ENCODE data around the gene ZBTB7C. TPM values are rescaled to one million over a fixed set of nuclear protein-coding genes. Genes with fewer than 3 reads are reported as not detected.
"Not testable (repeated sequence)": the region's sequence is repeated elsewhere in the genome, so short reads cannot be mapped to it uniquely, and the experiment has no call there.

ZBTB7C gene
- polyA plus RNA-seq, 6 donors from 2014 or later: not detected

GRCh38 chr18:48436907-48437306 lies 27.7 kb upstream of the ZBTB7C start:
- Mint-ChIP-seq H3K4me1 (no peaks in the 10 kb centered on the region), H3K27ac (no peak overlapping the region), H3K27me3 (peaks cover 37 to 53% (median 41%) of the 10 kb centered on the region in 3 donors), H3K9me3 (peaks cover 0 to 4% (median 0%) of the 10 kb centered on the region in 7 donors), H3K36me3 (no peaks in the 10 kb centered on the region), H3K4me3 (no peak overlapping the region)
- ATAC-seq (ENCODE audit: low read depth in 2 of 2) (no peak), DNase-seq (no peak)

GRCh38 chr18:48434382-48434781 lies 25.2 kb upstream of the ZBTB7C start:
- DNase-seq; H3K4me3 Mint-ChIP-seq; H3K9me3 Mint-ChIP-seq; ATAC-seq (ENCODE audit: low read depth in 2 of 2); H3K36me3 Mint-ChIP-seq; H3K4me1 Mint-ChIP-seq; H3K27ac Mint-ChIP-seq: not testable (repeated sequence)
- peaks cover 33 to 47% (median 38%) of the 10 kb centered on the region in 3 donors for H3K27me3 Mint-ChIP-seq

GRCh38 chr18:48433541-48433940 lies 24.4 kb upstream of the ZBTB7C start:
- ATAC-seq (ENCODE audit: low read depth in 2 of 2): no peak
- peaks cover 34 to 50% (median 37%) of the 10 kb centered on the region in 3 donors for H3K27me3 Mint-ChIP-seq
- H3K4me3 Mint-ChIP-seq: no peak overlapping the region

GRCh38 chr18:48430150-48430549 lies 21.0 kb upstream of the ZBTB7C start:
- Mint-ChIP-seq H3K36me3 (no peaks in the 10 kb centered on the region), H3K27ac (no peak overlapping the region), H3K4me3 (no peak overlapping the region), H3K9me3 (peaks cover 0 to 4% (median 1%) of the 10 kb centered on the region in 7 donors), H3K4me1 (no peaks in the 10 kb centered on the region), H3K27me3 (peaks cover 36 to 56% (median 48%) of the 10 kb centered on the region in 3 donors)
- ATAC-seq (ENCODE audit: low read depth in 2 of 2): no peak
- no peak for DNase-seq

More at GRCh38 chr18:48433541-48433940, 24.4 kb upstream of the ZBTB7C start:
- Mint-ChIP-seq H3K27ac (no peak overlapping the region), H3K4me1 (no peaks in the 10 kb centered on the region), H3K36me3 (no peaks in the 10 kb centered on the region), H3K9me3 (peaks cover 0 to 4% (median 0%) of the 10 kb centered on the region in 7 donors)
- DNase-seq: no peak

- DNase-seq (no peak), ATAC-seq (ENCODE audit: low read depth in 2 of 2) (no peak)
- peaks cover 49 to 67% (median 62%) of the 10 kb centered on the region in 3 donors for H3K27me3 Mint-ChIP-seq
- H3K27ac Mint-ChIP-seq: no peak overlapping the region
- H3K36me3 Mint-ChIP-seq: no peaks in the 10 kb centered on the region
- H3K4me3 Mint-ChIP-seq: no peak overlapping the region
- H3K4me1 Mint-ChIP-seq: no peaks in the 10 kb centered on the region
- peaks cover 0 to 4% (median 0%) of the 10 kb centered on the region in 7 donors for H3K9me3 Mint-ChIP-seq
These were observed 19.4 kb upstream of the ZBTB7C start for GRCh38 chr18:48428475-48429177.

GRCh38 chr18:48422947-48423378 lies 13.8 kb upstream of the ZBTB7C start:
- ATAC-seq (ENCODE audit: low read depth in 2 of 2): no peak
- Mint-ChIP-seq H3K9me3 (peaks cover 0 to 21% (median 2%) of the 10 kb centered on the region in 7 donors), H3K27me3 (peaks cover 55 to 78% (median 67%) of the 10 kb centered on the region in 3 donors), H3K36me3 (peaks cover 0 to 4% of the 10 kb centered on the region in 2 donors), H3K27ac (peak overlapping the region in 1 of 6 donors; percentile 43), H3K4me1 (peaks cover 0 to 3% (median 0%) of the 10 kb centered on the region in 3 donors), H3K4me3 (no peak overlapping the region)
- DNase-seq: no peak

GRCh38 chr18:48419277-48420022 lies 10.3 kb upstream of the ZBTB7C start:
- peaks cover 0 to 24% (median 4%) of the 10 kb centered on the region in 7 donors for H3K9me3 Mint-ChIP-seq
- peaks cover 0 to 3% (median 0%) of the 10 kb centered on the region in 3 donors for H3K4me1 Mint-ChIP-seq
- H3K4me3 Mint-ChIP-seq: no peak overlapping the region
- ATAC-seq (ENCODE audit: low read depth in 2 of 2) (no peak), DNase-seq (no peak)
- no peak overlapping the region for H3K27ac Mint-ChIP-seq
- H3K36me3 Mint-ChIP-seq: peaks cover 4 to 9% of the 10 kb centered on the region in 2 donors
- H3K27me3 Mint-ChIP-seq: peaks cover 59 to 79% (median 74%) of the 10 kb centered on the region in 3 donors

- DNase-seq: no peak
- Mint-ChIP-seq H3K27ac (no peak overlapping the region), H3K4me1 (peaks cover 0 to 3% (median 0%) of the 10 kb centered on the region in 3 donors), H3K9me3 (peaks cover 0 to 31% (median 4%) of the 10 kb centered on the region in 7 donors), H3K36me3 (peaks cover 4 to 17% of the 10 kb centered on the region in 2 donors), H3K4me3 (no peak overlapping the region), H3K27me3 (peaks cover 60 to 81% (median 75%) of the 10 kb centered on the region in 3 donors)
- no peak for ATAC-seq (ENCODE audit: low read depth in 2 of 2)
These were observed 9.5 kb upstream of the ZBTB7C start for GRCh38 chr18:48418539-48419276.

GRCh38 chr18:48417985-48418384 lies 8.8 kb upstream of the ZBTB7C start:
- H3K9me3 Mint-ChIP-seq: peaks cover 3 to 38% (median 5%) of the 10 kb centered on the region in 7 donors
- no peak overlapping the region for H3K27ac Mint-ChIP-seq
- H3K27me3 Mint-ChIP-seq: peaks cover 61 to 81% (median 75%) of the 10 kb centered on the region in 3 donors
- H3K36me3 Mint-ChIP-seq: peaks cover 4 to 19% of the 10 kb centered on the region in 2 donors
- peaks cover 0 to 2% (median 0%) of the 10 kb centered on the region in 3 donors for H3K4me1 Mint-ChIP-seq
- DNase-seq: no peak
- ATAC-seq (ENCODE audit: low read depth in 2 of 2): no peak
- no peak overlapping the region for H3K4me3 Mint-ChIP-seq

- H3K9me3 Mint-ChIP-seq: peaks cover 0 to 19% (median 4%) of the 10 kb centered on the region in 7 donors
- H3K27me3 Mint-ChIP-seq: peaks cover 65 to 76% (median 74%) of the 10 kb centered on the region in 3 donors
- no peak for DNase-seq
- ATAC-seq (ENCODE audit: low read depth in 2 of 2): no peak
- H3K4me3 Mint-ChIP-seq: no peak overlapping the region
- H3K4me1 Mint-ChIP-seq: peaks cover 0 to 9% (median 1%) of the 10 kb centered on the region in 3 donors
- peaks cover 4 to 19% of the 10 kb centered on the region in 2 donors for H3K36me3 Mint-ChIP-seq
- peak overlapping the region in 1 of 6 donors; percentile 59 for H3K27ac Mint-ChIP-seq
These were observed 4.2 kb upstream of the ZBTB7C start for GRCh38 chr18:48413342-48413741.

- H3K27me3 Mint-ChIP-seq: peaks cover 69 to 76% (median 74%) of the 10 kb centered on the region in 3 donors
- ATAC-seq (ENCODE audit: low read depth in 2 of 2) (peak; percentile 21 to 31), DNase-seq (no peak)
- peak overlapping the region in 5 of 8 donors; percentile 2 to 86 (median 54) for H3K4me3 Mint-ChIP-seq
- peaks cover 0 to 18% (median 7%) of the 10 kb centered on the region in 3 donors for H3K4me1 Mint-ChIP-seq
- H3K36me3 Mint-ChIP-seq: peaks cover 4 to 15% of the 10 kb centered on the region in 2 donors
- H3K27ac Mint-ChIP-seq: peak overlapping the region in 1 of 6 donors; percentile 51
- peaks cover 0 to 19% (median 3%) of the 10 kb centered on the region in 7 donors for H3K9me3 Mint-ChIP-seq
These were observed 3.3 kb upstream of the ZBTB7C start for GRCh38 chr18:48412339-48412929.

GRCh38 chr18:48410095-48410920 lies 1.1 kb upstream of the ZBTB7C start:
- peak; percentile 56 to 72 for ATAC-seq (ENCODE audit: low read depth in 2 of 2)
- peaks cover 4 to 13% of the 10 kb centered on the region in 2 donors for H3K36me3 Mint-ChIP-seq
- peak overlapping the region; percentile 56 to 80 (median 69) for H3K4me3 Mint-ChIP-seq
- H3K27me3 Mint-ChIP-seq: peaks cover 68 to 72% (median 70%) of the 10 kb centered on the region in 3 donors
- peak; percentile 9 for DNase-seq
- no peak overlapping the region for H3K27ac Mint-ChIP-seq
- H3K4me1 Mint-ChIP-seq: peaks cover 0 to 18% (median 7%) of the 10 kb centered on the region in 3 donors
- peaks cover 0 to 19% (median 3%) of the 10 kb centered on the region in 7 donors for H3K9me3 Mint-ChIP-seq
